GM19328 (cell line): ENCODE measurements around the gene POLA1.

ENCODE experiments used
- ATAC-seq: cut with Tn5 transposase; IDR thresholded peaks from one replicate; pipeline ENCODE4 v1.9.1; 2021; ENCODE audit warnings: mild to moderate bottlenecking, moderate library complexity; ENCODE audit not compliant: unreplicated experiment

The POLA1 gene

GRCh38 chrX:24965372-24965771 lies 271.7 kb downstream of the POLA1 start:
- ATAC-seq = no peak

- ATAC-seq = no peak
These were observed 276.1 kb downstream of the POLA1 start for GRCh38 chrX:24969812-24970211.

GRCh38 chrX:24979081-24979480 lies 285.4 kb downstream of the POLA1 start:
- no peak for ATAC-seq

GRCh38 chrX:24981030-24981429 lies 287.3 kb downstream of the POLA1 start:
- no peak for ATAC-seq

DNA sequence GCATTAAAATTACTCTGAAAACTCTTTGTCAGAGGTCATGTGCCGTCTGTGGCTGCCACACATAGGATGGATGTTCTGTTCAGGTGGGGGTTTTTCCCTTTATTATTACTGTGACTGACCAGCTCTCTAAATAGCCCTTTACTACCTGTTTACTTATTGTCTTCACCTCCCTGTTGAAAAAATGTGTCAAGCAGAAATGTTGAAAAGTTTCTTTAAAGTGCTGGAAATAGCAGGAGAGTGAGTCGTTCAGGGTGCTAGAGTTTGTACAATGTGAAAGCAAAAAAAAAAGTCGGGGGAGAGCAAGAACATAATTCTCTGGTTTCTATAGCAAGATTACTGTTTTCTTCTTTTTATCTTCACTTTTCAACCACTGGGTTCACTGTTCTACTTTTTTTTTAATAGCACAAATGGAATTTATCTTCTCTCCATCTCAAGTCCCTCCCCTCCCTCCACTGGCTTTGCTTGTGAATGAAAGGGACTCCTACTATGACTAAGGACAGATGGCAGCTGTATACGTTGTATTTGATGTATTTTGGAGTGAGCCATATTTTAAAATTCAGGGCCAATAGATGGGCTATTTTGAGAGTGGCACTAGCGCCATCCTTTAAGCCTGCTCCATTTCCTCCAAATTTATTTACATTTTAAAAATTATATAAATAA lies 288.7 kb downstream of the POLA1 start:
- no peak for ATAC-seq

DNA sequence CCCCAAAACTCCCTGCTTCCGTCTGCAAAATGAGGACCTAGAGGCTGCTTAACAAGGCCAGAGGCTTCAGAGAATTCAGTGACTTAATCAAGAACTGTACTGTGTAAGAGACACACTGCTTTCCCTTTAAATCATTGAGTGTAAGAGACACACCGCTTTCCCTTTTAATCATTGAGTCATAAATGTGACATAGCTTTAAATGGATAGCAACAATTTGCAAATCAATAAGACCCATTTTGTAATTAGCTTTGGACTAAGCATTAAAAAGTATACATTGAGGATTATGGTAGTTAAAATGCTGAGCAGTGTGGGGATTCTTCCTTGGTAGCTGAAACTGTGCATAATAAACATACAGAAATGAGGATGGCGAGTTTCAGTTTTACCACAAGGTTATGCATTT lies 290.2 kb downstream of the POLA1 start:
- no peak for ATAC-seq

GRCh38 chrX:24985120-24985519 lies 291.4 kb downstream of the POLA1 start:
- no peak for ATAC-seq

GRCh38 chrX:24987731-24988130 lies 294.0 kb downstream of the POLA1 start:
- no peak for ATAC-seq

DNA sequence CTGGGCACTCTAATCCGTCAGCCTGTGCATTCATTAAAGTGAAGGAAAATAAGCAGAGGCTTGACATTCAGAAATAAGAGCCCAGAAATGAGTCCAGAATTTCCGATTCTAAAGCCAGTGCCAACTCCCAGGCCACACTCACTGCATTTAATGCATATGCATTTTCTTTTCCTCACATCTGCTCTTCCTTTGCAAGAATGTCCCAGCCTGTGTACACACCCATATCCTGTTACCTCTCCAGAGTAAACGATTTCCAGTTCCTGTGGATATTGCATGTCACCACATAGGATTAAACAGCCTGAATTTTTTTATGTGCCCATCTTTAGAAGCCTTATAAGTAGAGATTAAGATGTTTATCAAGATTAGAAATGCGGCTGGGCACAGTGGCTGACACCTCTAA lies 294.6 kb downstream of the POLA1 start:
- no peak for ATAC-seq

GRCh38 chrX:24990535-24990934 lies 296.8 kb downstream of the POLA1 start:
- no peak for ATAC-seq

DNA sequence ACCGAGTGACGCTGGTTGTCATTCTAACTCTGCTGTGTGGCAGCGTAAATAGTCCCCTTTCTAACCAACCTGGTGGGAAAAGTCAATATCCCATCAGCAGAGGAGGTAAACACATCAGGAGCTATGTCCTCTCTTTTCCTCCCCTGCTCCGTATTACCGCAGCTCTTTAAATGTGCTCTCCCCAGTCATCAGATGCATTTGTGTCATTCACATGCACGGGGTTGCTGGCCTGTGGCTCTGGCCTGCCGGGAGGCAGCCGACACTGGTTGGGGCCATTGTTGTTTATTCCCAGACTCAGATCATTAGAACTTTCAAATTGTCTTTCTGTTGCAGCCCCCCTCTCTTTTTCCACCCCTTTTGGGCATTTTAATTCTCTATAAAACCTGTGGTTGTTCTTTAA lies 300.2 kb downstream of the POLA1 start:
- no peak for ATAC-seq

DNA sequence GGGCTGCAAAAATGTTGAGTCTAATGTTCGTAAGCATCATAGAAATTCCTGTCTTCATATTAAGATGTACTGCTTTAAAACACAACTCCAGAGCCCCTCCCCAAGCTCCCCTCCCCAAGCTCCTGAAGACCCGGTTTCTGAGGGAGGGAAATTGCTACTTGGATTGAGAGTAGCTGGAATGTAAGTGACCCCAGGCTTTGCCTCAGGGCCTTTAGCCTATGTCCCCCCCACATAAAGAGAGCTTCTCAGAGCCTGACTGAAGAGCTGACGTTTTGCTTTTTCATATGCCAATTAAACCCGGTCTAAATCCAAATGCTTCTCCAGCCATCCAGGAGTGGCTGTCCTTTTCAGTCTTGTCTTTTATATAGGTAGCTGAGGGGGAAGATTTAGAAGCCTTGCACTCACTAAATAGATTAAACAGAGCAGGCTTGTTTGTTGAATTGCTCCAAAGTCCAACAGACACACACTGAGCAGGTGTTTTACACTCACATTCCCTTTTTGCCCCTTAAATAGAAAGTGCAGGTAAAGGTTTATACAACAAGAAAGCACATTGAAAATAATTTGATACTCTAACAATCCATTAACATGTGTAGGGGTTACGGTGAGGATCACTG lies 302.5 kb downstream of the POLA1 start:
- ATAC-seq = no peak

GRCh38 chrX:24999511-24999910 lies 305.8 kb downstream of the POLA1 start:
- no peak for ATAC-seq

GRCh38 chrX:25001808-25002660 lies 308.3 kb downstream of the POLA1 start:
- no peak for ATAC-seq

GRCh38 chrX:25002661-25003020 lies 308.9 kb downstream of the POLA1 start:
- no peak for ATAC-seq

DNA sequence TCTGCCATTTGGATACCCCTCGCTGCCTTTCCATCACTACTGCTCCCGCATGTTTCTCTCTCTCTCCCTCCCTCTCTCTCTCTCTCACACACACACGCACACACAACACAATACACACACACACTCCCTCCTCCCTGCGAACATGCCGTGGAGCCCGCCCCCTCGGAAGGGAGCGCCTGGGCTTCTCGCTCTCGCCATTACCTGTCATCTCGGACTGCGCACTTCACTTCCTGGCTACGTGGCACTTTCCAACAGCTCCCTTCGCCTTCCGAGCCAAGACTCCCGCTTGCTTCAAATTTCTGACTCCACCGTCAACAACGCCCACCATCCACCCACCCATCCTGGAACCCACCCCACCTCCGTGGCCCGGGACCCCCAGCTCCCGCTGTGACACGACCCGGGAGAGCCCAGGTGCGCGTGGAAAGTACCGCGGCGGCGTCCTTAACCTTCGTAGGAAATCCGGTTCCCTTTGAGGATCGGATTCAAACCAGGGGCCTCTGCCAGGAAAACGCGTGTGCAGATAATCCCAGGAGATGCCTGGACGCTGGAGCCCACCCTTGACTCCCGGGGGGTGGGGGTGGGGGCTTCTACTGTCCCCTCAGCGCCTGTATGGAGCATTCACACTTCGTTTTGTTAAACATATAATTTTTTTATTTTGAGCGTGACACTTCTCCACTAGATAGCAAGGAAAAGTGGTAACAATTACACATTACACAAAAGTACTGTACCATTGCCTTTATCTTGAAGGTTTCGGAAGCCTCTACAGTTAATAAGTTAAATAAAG lies 309.5 kb downstream of the POLA1 start:
- ATAC-seq = no peak

DNA sequence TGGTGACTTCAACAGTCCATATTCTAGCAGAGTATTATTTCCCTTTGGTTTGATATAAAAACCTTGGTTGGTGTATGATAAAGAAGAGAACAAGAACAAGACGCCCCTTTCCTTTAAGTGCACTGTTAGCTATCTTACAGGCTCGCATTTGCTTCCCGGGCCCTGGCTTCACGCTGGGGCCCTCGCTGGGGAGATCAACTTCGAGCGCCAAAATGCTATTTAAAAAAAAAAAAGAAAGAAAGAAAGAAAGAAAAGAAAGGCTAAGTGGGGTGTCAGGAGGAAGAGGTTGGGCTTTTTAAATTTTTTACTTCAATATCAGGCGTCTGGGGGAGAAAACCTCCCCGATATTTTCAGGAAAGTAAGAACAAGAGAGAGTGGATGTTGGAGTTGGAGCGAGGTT lies 310.3 kb downstream of the POLA1 start:
- no peak for ATAC-seq

DNA sequence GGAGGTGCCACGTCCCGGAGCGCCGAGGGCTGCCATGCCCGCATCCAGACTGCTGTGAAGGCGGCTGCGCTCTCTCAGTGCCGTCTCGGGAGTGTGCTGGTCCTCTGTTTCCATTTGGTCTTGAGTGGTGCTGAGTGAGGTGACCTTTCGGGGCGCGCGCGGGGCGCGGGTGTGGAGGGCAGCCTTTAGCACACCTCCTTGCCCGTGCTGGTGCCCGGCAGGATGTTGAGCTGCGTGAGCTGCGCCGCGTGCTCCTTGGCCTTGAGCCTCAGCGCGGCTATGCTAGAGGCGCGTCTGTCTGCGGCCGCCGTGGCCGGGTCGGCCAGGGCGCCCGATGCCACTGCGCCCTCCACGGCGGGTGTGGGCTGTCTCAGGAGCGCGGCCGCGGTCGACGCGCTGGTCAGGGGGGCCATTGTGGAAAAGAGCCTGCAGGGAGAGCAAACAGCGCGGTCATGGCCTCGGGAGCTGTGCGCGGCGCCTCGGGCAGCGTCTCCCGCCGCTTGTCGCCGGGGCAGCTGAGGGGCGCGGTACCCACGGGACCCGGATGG lies 310.8 kb downstream of the POLA1 start:
- ATAC-seq = no peak

- no peak for ATAC-seq
These were observed 311.3 kb downstream of the POLA1 start for GRCh38 chrX:25005034-25005381.

GRCh38 chrX:25005382-25006185 lies 311.9 kb downstream of the POLA1 start:
- no peak for ATAC-seq
